HepG2 (cell line): ENCODE data around the gene HYAL1. TPM values are rescaled to one million over a fixed set of nuclear protein-coding genes. Genes with fewer than 3 reads are reported as not detected.

ENCODE experiments used
- ASH2L ChIP-seq: fragments of 300-600, 200-600 bp; sonication (generic); IDR thresholded peaks from 2 replicates; pipeline ENCODE4 v1.7.0; 2017; ENCODE audit warnings: low read depth, mild to moderate bottlenecking, moderate library complexity, mixed read lengths, low read length; ENCODE audit not compliant: insufficient read length
- CHD4 ChIP-seq: fragments of 200-600 bp; sonication (generic); IDR thresholded peaks from 2 replicates; pipeline ENCODE4 v1.7.0; 2017; ENCODE audit warnings: mild to moderate bottlenecking, low read length, borderline replicate concordance
- EHMT2 ChIP-seq: fragments of 200-600 bp; sonication (generic); IDR thresholded peaks from 2 replicates; pipeline ENCODE4 v1.7.0; 2017; ENCODE audit warnings: antibody characterized with exemption, low read depth, low read length, borderline replicate concordance
- HOXA5 ChIP-seq: sonication (generic); formaldehyde crosslinking; IDR thresholded peaks from 2 replicates; pipeline ENCODE4 v1.4.0; 2020; ENCODE audit warnings: missing genetic modification reagents
- JUN ChIP-seq: sonication (generic); formaldehyde crosslinking; IDR thresholded peaks from 2 replicates; pipeline ENCODE4 v1.4.0; 2020; ENCODE audit warnings: mild to moderate bottlenecking, missing genetic modification reagents
- RFXANK ChIP-seq: IDR thresholded peaks from 2 replicates; pipeline ENCODE4 v1.6.1; 2016
- SMAD3 ChIP-seq: sonication (generic); formaldehyde crosslinking; IDR thresholded peaks from 2 replicates; pipeline ENCODE4 v1.4.0; 2020; ENCODE audit warnings: missing genetic modification reagents
- ZNF780A ChIP-seq: sonication (generic); formaldehyde crosslinking; IDR thresholded peaks from 2 replicates; pipeline ENCODE4 v1.8.0; 2022; ENCODE audit warnings: mild to moderate bottlenecking, missing genetic modification reagents, moderate library complexity
- polyA plus RNA-seq, 8 experiments: library from polyadenylated mRNA; depleted of rRNA in 3 of 8; stranded (reverse) in 7 of 8; unstranded in 1 of 8; fragments of >200 nt; fragmentation: Illumina TruSeq in 4 of 8; extraction: Trizol in 4 of 8; gene quantifications; 2 replicates each; pipeline versions ENCODE4 v1.2.1 to v1.2.3, GENCODE V29; 2011 to 2016; ENCODE audit warnings: low read depth in 4 of 8, missing spikeins in 1 of 8, mixed read lengths in 1 of 8; ENCODE audit not compliant: insufficient read depth in 1 of 8
- total RNA-seq, 5 experiments: library from RNA; depleted of rRNA; stranded (reverse); fragments of >200 nt; fragmentation: Illumina TruSeq; extraction: Trizol; gene quantifications; 2 replicates each; pipeline ENCODE4 v1.2.3, GENCODE V29; 2016; ENCODE audit warnings: low read depth in 1 of 5
- TF ChIP-seq, protein P1 (sequence below): sonication (generic); formaldehyde crosslinking; IDR thresholded peaks from 2 replicates; pipeline ENCODE4 v1.5.0; 2020; ENCODE audit warnings: missing genetic modification reagents
- TF ChIP-seq, protein P2 (sequence below): sonication (generic); formaldehyde crosslinking; IDR thresholded peaks from 2 replicates; pipeline ENCODE4 v1.4.0; 2020; ENCODE audit warnings: mild to moderate bottlenecking, missing genetic modification reagents
- TF ChIP-seq, protein P3 (sequence below): sonication (generic); formaldehyde crosslinking; IDR thresholded peaks from 2 replicates; pipeline ENCODE4 v1.5.1; 2020; ENCODE audit warnings: missing genetic modification reagents, mild to moderate bottlenecking, borderline replicate concordance
- TF ChIP-seq, protein P4 (sequence below): sonication (generic); formaldehyde crosslinking; IDR thresholded peaks from 2 replicates; pipeline ENCODE4 v1.8.0; 2022; ENCODE audit warnings: mild to moderate bottlenecking, missing genetic modification reagents
- TF ChIP-seq, protein P5 (sequence below), 2 experiments: fragments of 450-650 bp in 1 of 2; sonication (generic) in 1 of 2; formaldehyde crosslinking in 1 of 2; IDR thresholded peaks; 2 replicates each; pipeline versions ENCODE4 v1.6.1 to v1.8.0; 2016 to 2022; ENCODE audit warnings: antibody characterized with exemption in 1 of 2, mild to moderate bottlenecking in 1 of 2, missing genetic modification reagents in 1 of 2

The HYAL1 gene
- total and polyA plus RNA-seq, 2 of the 13 experiments (the other 11 are each of a cell fraction or from before 2014, with no cell fraction given), result 76.5 to 193 TPM

DNA sequence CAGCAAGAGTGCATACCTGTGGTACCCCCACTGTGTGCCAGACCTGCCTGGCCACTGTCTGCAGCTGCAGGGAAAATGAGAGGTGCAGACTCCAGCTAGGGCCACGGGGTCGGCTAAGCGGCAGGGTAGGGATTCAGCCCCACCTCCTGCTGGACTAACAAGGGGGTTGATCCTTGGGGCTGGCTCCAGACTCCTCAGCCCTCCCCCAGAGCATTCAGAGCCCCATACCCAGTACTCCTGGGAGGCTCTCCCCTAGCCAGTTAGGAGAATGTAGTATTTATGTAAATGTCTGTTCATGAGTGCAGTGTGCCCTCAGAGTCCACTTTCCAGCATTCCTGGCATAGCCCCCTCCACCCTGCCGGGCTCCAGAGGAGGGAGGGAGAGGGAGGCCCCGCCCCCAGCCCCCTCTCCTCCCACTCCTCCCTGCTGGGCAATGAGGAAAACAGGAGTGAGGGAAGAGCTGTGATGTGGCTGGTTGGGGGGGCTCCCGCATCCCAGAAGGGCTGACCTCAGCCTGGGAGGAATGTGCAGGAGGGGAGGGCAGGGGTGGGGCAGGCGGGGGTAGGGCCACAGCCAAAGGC is 38.9 kb downstream of the HYAL1 start (continued):
- TF ChIP-seq, protein P1, sequence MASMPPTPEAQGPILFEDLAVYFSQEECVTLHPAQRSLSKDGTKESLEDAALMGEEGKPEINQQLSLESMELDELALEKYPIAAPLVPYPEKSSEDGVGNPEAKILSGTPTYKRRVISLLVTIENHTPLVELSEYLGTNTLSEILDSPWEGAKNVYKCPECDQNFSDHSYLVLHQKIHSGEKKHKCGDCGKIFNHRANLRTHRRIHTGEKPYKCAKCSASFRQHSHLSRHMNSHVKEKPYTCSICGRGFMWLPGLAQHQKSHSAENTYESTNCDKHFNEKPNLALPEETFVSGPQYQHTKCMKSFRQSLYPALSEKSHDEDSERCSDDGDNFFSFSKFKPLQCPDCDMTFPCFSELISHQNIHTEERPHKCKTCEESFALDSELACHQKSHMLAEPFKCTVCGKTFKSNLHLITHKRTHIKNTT, result no peak
- TF ChIP-seq, protein P2, sequence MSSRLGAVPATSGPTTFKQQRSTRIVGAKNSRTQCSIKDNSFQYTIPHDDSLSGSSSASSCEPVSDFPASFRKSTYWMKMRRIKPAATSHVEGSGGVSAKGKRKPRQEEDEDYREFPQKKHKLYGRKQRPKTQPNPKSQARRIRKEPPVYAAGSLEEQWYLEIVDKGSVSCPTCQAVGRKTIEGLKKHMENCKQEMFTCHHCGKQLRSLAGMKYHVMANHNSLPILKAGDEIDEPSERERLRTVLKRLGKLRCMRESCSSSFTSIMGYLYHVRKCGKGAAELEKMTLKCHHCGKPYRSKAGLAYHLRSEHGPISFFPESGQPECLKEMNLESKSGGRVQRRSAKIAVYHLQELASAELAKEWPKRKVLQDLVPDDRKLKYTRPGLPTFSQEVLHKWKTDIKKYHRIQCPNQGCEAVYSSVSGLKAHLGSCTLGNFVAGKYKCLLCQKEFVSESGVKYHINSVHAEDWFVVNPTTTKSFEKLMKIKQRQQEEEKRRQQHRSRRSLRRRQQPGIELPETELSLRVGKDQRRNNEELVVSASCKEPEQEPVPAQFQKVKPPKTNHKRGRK (CRISPR knock-in tag), result no peak
- TF ChIP-seq, protein P3, sequence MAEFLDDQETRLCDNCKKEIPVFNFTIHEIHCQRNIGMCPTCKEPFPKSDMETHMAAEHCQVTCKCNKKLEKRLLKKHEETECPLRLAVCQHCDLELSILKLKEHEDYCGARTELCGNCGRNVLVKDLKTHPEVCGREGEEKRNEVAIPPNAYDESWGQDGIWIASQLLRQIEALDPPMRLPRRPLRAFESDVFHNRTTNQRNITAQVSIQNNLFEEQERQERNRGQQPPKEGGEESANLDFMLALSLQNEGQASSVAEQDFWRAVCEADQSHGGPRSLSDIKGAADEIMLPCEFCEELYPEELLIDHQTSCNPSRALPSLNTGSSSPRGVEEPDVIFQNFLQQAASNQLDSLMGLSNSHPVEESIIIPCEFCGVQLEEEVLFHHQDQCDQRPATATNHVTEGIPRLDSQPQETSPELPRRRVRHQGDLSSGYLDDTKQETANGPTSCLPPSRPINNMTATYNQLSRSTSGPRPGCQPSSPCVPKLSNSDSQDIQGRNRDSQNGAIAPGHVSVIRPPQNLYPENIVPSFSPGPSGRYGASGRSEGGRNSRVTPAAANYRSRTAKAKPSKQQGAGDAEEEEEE (CRISPR knock-in tag), result no peak
- TF ChIP-seq JUN (CRISPR knock-in tag) (peak; percentile 96), ZNF780A (CRISPR knock-in tag) (no peak), RFXANK (CRISPR knock-in tag) (no peak), CHD4 (0 out of 2 replicates have a peak, but pooled peaks have one; percentile 19), ASH2L (peak; percentile 37), EHMT2 (no peak), HOXA5 (CRISPR knock-in tag) (no peak), SMAD3 (peak; percentile 66; the same call in 1 of the 2 replicates)
- TF ChIP-seq, protein P4, sequence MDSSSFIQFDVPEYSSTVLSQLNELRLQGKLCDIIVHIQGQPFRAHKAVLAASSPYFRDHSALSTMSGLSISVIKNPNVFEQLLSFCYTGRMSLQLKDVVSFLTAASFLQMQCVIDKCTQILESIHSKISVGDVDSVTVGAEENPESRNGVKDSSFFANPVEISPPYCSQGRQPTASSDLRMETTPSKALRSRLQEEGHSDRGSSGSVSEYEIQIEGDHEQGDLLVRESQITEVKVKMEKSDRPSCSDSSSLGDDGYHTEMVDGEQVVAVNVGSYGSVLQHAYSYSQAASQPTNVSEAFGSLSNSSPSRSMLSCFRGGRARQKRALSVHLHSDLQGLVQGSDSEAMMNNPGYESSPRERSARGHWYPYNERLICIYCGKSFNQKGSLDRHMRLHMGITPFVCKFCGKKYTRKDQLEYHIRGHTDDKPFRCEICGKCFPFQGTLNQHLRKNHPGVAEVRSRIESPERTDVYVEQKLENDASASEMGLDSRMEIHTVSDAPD (CRISPR knock-in tag), result 0 out of 2 replicates have a peak, but pooled peaks have one; percentile 36
- TF ChIP-seq, protein P5, sequence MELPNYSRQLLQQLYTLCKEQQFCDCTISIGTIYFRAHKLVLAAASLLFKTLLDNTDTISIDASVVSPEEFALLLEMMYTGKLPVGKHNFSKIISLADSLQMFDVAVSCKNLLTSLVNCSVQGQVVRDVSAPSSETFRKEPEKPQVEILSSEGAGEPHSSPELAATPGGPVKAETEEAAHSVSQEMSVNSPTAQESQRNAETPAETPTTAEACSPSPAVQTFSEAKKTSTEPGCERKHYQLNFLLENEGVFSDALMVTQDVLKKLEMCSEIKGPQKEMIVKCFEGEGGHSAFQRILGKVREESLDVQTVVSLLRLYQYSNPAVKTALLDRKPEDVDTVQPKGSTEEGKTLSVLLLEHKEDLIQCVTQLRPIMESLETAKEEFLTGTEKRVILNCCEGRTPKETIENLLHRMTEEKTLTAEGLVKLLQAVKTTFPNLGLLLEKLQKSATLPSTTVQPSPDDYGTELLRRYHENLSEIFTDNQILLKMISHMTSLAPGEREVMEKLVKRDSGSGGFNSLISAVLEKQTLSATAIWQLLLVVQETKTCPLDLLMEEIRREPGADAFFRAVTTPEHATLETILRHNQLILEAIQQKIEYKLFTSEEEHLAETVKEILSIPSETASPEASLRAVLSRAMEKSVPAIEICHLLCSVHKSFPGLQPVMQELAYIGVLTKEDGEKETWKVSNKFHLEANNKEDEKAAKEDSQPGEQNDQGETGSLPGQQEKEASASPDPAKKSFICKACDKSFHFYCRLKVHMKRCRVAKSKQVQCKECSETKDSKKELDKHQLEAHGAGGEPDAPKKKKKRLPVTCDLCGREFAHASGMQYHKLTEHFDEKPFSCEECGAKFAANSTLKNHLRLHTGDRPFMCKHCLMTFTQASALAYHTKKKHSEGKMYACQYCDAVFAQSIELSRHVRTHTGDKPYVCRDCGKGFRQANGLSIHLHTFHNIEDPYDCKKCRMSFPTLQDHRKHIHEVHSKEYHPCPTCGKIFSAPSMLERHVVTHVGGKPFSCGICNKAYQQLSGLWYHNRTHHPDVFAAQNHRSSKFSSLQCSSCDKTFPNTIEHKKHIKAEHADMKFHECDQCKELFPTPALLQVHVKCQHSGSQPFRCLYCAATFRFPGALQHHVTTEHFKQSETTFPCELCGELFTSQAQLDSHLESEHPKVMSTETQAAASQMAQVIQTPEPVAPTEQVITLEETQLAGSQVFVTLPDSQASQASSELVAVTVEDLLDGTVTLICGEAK (IDR thresholded peaks at IDR 0.05), result no peak
- TF ChIP-seq, protein P5 (CRISPR knock-in tag; IDR thresholded peaks at IDR 0.05), result no peak
